SHP77 (cell line): ENCODE measurements around the gene TXNDC5.
"Not testable (repeated sequence)": the region's sequence is repeated elsewhere in the genome, so short reads cannot be mapped to it uniquely, and the experiment has no call there.

ENCODE experiments used
- DNase-seq, 2 experiments: peaks; one replicate each; lab custom pipeline; 2025; lab: John Stamatoyannopoulos, UW

Gene TXNDC5

GRCh38 chr6:7895125-7895423 is 15.5 kb downstream of the TXNDC5 start:
- DNase-seq: no peak

- no peak for DNase-seq
Observed at GRCh38 chr6:7894262-7895124, 16.1 kb downstream of the TXNDC5 start.

GRCh38 chr6:7893342-7893741 is 17.2 kb downstream of the TXNDC5 start:
- no peak for DNase-seq

GRCh38 chr6:7892367-7892766 is 18.2 kb downstream of the TXNDC5 start:
- DNase-seq: not testable (repeated sequence)

GRCh38 chr6:7891078-7891872 is 19.3 kb downstream of the TXNDC5 start:
- DNase-seq: no peak

- no peak for DNase-seq
Observed at GRCh38 chr6:7888587-7889357, 21.8 kb downstream of the TXNDC5 start.

GRCh38 chr6:7887278-7887991 is 23.2 kb downstream of the TXNDC5 start:
- DNase-seq: no peak

GRCh38 chr6:7886132-7886531 is 24.5 kb downstream of the TXNDC5 start:
- no peak for DNase-seq

GRCh38 chr6:7883381-7883780 is 27.2 kb downstream of the TXNDC5 start:
- DNase-seq: no peak

- no peak for DNase-seq
Observed at GRCh38 chr6:7882505-7883257, 27.9 kb downstream of the TXNDC5 start.

GRCh38 chr6:7881765-7882500 is 28.7 kb downstream of the TXNDC5 start:
- no peak for DNase-seq

GRCh38 chr6:7880718-7881107 is 29.9 kb downstream of the TXNDC5 start:
- no peak for DNase-seq

GRCh38 chr6:7879980-7880717 is 30.4 kb downstream of the TXNDC5 start:
- no peak for DNase-seq

GRCh38 chr6:7879579-7879978 is 31.0 kb downstream of the TXNDC5 start:
- DNase-seq: no peak

- DNase-seq: no peak
Observed at GRCh38 chr6:7879043-7879442, 31.5 kb downstream of the TXNDC5 start.

GRCh38 chr6:7878401-7878964 is 32.1 kb downstream of the TXNDC5 start:
- DNase-seq: no peak

GRCh38 chr6:7868926-7869325 is 41.7 kb downstream of the TXNDC5 start:
- no peak for DNase-seq

- DNase-seq: no peak
Observed at GRCh38 chr6:7866526-7866925, 44.1 kb downstream of the TXNDC5 start.

GRCh38 chr6:7865781-7866180 is 44.8 kb downstream of the TXNDC5 start:
- no peak for DNase-seq
